Measurements from ENCODE around the gene RPL38. TPM values are rescaled to one million over a fixed set of nuclear protein-coding genes. Genes with fewer than 3 reads are reported as not detected.
A peak's percentile ranks its signal among the peaks of the same experiment; 100 is the strongest.

The RPL38 gene
- 1,000 to 10,000 TPM; 2,053 to 2,073 TPM for total RNA-seq
- polyA plus RNA-seq, result 1,000 to 10,000 TPM; 1,662 to 2,198 TPM

DNA sequence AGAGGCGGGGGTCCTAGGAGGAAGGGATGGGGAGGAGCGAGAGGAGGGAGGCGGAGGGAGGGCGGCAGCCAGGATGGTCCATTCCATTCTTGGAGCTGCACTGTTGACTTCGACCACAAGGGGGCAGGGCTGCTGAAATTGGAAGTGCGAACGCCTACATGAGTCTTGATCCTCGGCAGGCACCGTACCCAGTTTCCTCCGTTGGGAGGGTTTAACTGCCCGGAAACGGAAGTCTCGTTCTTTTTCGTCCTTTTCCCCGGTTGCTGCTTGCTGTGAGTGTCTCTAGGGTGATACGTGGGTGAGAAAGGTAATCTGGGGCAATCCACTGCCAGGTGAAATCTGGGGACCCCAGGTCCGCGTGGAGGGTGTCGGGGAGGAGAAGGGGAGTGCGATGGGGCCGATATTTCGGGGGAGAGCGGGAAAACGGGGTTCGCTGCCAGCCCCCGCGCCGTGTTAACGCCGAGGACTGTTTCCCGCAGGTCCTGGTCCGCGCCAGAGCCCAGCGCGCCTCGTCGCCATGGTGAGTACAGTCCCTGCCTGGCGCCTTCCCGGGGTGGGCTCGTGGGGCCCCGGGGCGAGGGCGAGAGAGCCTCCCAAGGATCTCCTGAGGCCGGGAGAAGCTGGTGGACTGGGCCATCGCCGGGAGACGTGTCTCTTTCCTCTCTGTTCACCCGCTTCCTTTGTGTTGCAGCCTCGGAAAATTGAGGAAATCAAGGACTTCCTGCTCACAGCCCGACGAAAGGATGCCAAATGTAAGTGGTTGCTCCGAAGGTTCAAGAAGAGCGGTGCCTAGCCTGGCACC, at the start of gene RPL38:
Gene RPL38, plus strand, starts transcription at position 240 of the 802 bp plus-strand sequence. Its CDS starts 278 bp downstream, at position 518.
- peaks cover 31% of the 10 kb centered on the region for H3K36me3 ChIP-seq (ENCODE audit: insufficient read depth, low read length)
- no peaks in the 10 kb centered on the region for H3K9me3 ChIP-seq (ENCODE audit: control insufficient read depth in 1 of 2, low read length in 2 of 2)
- Mint-ChIP-seq H3K4me3 (peak within 1 kb of the TSS; percentile 97 to 100 (median 98)), H3K27ac (peak within 1 kb of the TSS; percentile 94 to 98 (median 97)), H3K9me3 (peaks cover 0 to 2% (median 0%) of the 10 kb centered on the region in 8 donors), H3K27me3 (peaks cover 11 to 19% of the 10 kb centered on the region in 2 donors), H3K4me1 (peaks cover 25 to 48% (median 36%) of the 10 kb centered on the region in 4 donors), H3K36me3 (peaks cover 19 to 43% of the 10 kb centered on the region in 2 donors)
- intact Hi-C loops (cut with micrococcal nuclease), result loop anchor here (1.0 to 2.0 kb wide), 3 partner anchors 10 to 254 kb away; partner anchors contain the start of gene TTYH2
- H3K27ac ChIP-seq (ENCODE audit: low read depth, low read length), result peak within 1 kb of the TSS; percentile 87
- DNase-seq, result peak; percentile 92 to 96 (median 94)
- ChIA-PET CTCF (ENCODE audit: partially characterized antibody) (interaction anchor here (0.7 to 14.6 kb wide), 8 partner anchors 9 to 165 kb away, joined by 3 to 230 read pairs (median 4); partner anchors contain the start of genes BTBD17 and TTYH2), POLR2A (ENCODE audit: partially characterized antibody) (interaction anchor here (0.6 to 2.9 kb wide), 10 partner anchors 9 to 253 kb away, joined by 3 to 27 read pairs (median 4); partner anchors contain the start of gene TTYH2)
- peak within 1 kb of the TSS; percentile 79 to 86 for H3K4me3 ChIP-seq (ENCODE audit: low read length in 2 of 2)
- peaks cover 55% of the 10 kb centered on the region for H3K4me1 ChIP-seq (ENCODE audit: insufficient read depth, low read length)
- peaks cover 7% of the 10 kb centered on the region for H3K27me3 ChIP-seq (ENCODE audit: insufficient read depth, low read length)

DNA sequence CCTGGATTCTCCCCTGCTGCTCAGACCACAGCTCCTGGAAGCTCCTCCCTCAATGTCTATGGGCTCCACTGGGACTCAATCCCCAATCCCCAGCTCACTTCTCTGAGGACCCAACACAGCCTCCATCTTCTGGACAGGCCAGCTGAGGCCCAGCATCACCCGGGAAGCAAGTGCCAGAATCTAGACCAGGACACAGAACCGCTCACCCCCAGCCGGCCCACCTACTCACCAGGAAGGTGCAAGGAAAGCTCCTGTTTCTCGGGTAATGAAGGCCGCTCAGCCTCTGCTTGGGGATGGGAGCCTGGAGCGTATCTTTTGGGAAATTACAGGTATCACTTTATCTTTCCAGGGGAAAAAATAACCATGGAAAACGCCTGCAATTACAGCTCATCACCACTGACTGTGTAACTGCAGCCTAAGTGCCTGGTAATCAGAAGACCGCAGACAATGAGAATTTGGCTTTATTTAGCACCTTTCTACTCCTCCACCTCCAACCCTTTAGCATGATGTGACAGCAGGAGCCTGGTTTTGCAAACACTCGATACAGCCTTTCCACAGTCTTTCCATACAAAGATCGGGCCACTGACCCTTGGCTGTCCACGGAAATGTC, 49.6 kb upstream of the RPL38 start:
- Histone ChIP-seq H3K9me3 (ENCODE audit: control insufficient read depth in 1 of 2, low read length in 2 of 2) (no peaks in the 10 kb centered on the region), H3K4me1 (ENCODE audit: insufficient read depth, low read length) (no peaks in the 10 kb centered on the region), H3K27me3 (ENCODE audit: insufficient read depth, low read length) (no peaks in the 10 kb centered on the region), H3K27ac (ENCODE audit: low read depth, low read length) (no peak overlapping the region), H3K36me3 (ENCODE audit: insufficient read depth, low read length) (no peaks in the 10 kb centered on the region), H3K4me3 (ENCODE audit: low read length in 2 of 2) (no peak overlapping the region)
- ChIA-PET POLR2A (ENCODE audit: partially characterized antibody) (no interaction called here), CTCF (ENCODE audit: partially characterized antibody) (no interaction called here)
- H3K36me3 Mint-ChIP-seq, result no peaks in the 10 kb centered on the region
- no peak overlapping the region for H3K4me3 Mint-ChIP-seq
- H3K27ac Mint-ChIP-seq, result no peak overlapping the region
- no peaks in the 10 kb centered on the region for H3K4me1 Mint-ChIP-seq
- H3K27me3 Mint-ChIP-seq, result peaks cover 13 to 34% of the 10 kb centered on the region in 2 donors
- peaks cover 0 to 2% (median 0%) of the 10 kb centered on the region in 8 donors for H3K9me3 Mint-ChIP-seq
- intact Hi-C loops (cut with micrococcal nuclease), result no loop called here
- no peak for DNase-seq

DNA sequence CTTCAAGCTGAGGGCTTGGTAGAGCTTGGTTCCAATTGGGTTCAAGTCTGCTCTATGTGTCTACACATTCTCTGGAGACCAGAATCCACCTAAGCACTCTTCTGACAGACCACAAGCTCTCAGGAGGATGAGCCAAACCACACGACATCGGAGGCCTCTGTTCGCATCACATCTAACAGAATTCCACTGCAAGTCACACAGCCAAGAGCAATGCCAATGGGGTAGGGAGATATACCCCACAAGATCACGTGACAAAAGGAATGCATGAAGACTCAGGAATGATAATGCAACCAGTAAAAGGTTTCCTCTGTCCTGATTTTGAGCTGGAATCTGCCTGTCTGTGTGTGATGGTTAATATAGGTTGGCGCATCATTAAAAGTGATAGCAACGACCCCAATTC, 46.6 kb upstream of the RPL38 start:
- DNase-seq, result no peak
- Histone ChIP-seq H3K4me3 (ENCODE audit: low read length in 2 of 2) (no peak overlapping the region), H3K9me3 (ENCODE audit: control insufficient read depth in 1 of 2, low read length in 2 of 2) (no peaks in the 10 kb centered on the region), H3K27ac (ENCODE audit: low read depth, low read length) (no peak overlapping the region), H3K4me1 (ENCODE audit: insufficient read depth, low read length) (no peaks in the 10 kb centered on the region), H3K36me3 (ENCODE audit: insufficient read depth, low read length) (no peaks in the 10 kb centered on the region), H3K27me3 (ENCODE audit: insufficient read depth, low read length) (no peaks in the 10 kb centered on the region)
- H3K36me3 Mint-ChIP-seq, result no peaks in the 10 kb centered on the region
- CTCF ChIA-PET (ENCODE audit: partially characterized antibody), result no interaction called here
- H3K4me1 Mint-ChIP-seq, result no peaks in the 10 kb centered on the region
- intact Hi-C loops (cut with micrococcal nuclease), result no loop called here
- H3K4me3 Mint-ChIP-seq, result no peak overlapping the region
- POLR2A ChIA-PET (ENCODE audit: partially characterized antibody), result no interaction called here
- peaks cover 15 to 32% of the 10 kb centered on the region in 2 donors for H3K27me3 Mint-ChIP-seq
- no peak overlapping the region for H3K27ac Mint-ChIP-seq
- peaks cover 0 to 2% (median 0%) of the 10 kb centered on the region in 8 donors for H3K9me3 Mint-ChIP-seq

DNA sequence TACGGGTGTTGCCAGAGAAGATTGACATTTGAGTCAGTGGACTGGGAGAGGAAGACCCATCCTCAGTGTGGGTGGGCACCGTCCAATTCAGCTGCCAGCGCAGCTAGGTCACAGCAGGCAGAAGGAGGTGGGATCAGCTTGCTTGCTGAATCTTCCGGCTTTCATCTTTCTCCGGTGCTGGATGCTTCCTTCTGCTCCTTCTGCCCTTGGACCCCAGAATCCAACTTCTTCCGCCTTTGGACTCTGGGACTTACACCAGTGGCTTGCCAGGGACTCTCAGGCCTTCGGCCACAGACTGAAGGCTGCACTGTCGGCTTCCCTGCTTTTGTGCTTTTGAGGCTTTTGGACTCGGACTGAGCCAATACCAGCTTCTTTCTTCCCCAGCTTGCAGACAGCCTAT, 46.1 kb upstream of the RPL38 start:
- Mint-ChIP-seq H3K4me3 (no peak overlapping the region), H3K27me3 (peaks cover 16 to 33% of the 10 kb centered on the region in 2 donors), H3K9me3 (peaks cover 0 to 2% (median 0%) of the 10 kb centered on the region in 8 donors), H3K27ac (no peak overlapping the region), H3K4me1 (no peaks in the 10 kb centered on the region), H3K36me3 (no peaks in the 10 kb centered on the region)
- DNase-seq, result no peak
- H3K4me1 ChIP-seq (ENCODE audit: insufficient read depth, low read length), result no peaks in the 10 kb centered on the region
- intact Hi-C loops (cut with micrococcal nuclease), result no loop called here
- no peak overlapping the region for H3K4me3 ChIP-seq (ENCODE audit: low read length in 2 of 2)
- no peaks in the 10 kb centered on the region for H3K36me3 ChIP-seq (ENCODE audit: insufficient read depth, low read length)
- POLR2A ChIA-PET (ENCODE audit: partially characterized antibody), result no interaction called here
- no peaks in the 10 kb centered on the region for H3K27me3 ChIP-seq (ENCODE audit: insufficient read depth, low read length)
- no peaks in the 10 kb centered on the region for H3K9me3 ChIP-seq (ENCODE audit: control insufficient read depth in 1 of 2, low read length in 2 of 2)
- CTCF ChIA-PET (ENCODE audit: partially characterized antibody), result no interaction called here
- no peak overlapping the region for H3K27ac ChIP-seq (ENCODE audit: low read depth, low read length)

DNA sequence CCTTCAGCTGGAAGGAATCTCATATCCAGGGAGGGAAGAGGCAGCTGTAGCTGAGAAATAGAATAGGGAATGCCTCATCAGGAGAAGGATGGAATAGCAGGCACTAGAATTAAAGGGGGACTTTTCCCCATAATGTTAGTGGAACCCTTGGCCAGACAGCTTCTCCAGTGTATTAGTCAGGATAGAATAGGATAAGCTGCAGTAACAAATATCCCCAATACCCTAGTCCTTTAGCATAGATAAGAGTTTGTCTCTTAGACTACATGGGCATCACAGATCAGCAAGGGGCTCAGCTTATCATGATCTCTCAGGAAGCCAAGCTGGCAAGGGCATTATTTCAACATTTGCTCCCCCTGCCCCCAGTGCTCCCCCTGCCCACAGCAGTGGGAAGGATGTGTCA, 44.7 kb upstream of the RPL38 start:
- Mint-ChIP-seq H3K36me3 (no peaks in the 10 kb centered on the region), H3K27ac (no peak overlapping the region), H3K4me1 (no peaks in the 10 kb centered on the region), H3K27me3 (peaks cover 18 to 30% of the 10 kb centered on the region in 2 donors), H3K9me3 (peaks cover 0 to 2% (median 0%) of the 10 kb centered on the region in 8 donors), H3K4me3 (no peak overlapping the region)
- DNase-seq, result no peak
- no peaks in the 10 kb centered on the region for H3K4me1 ChIP-seq (ENCODE audit: insufficient read depth, low read length)
- CTCF ChIA-PET (ENCODE audit: partially characterized antibody), result interaction anchor here (0.8 kb wide), 1 partner anchor 41 kb away, joined by 3 read pairs; no protein-coding TSS in a partner anchor
- no peaks in the 10 kb centered on the region for H3K27me3 ChIP-seq (ENCODE audit: insufficient read depth, low read length)
- no peak overlapping the region for H3K4me3 ChIP-seq (ENCODE audit: low read length in 2 of 2)
- intact Hi-C loops (cut with micrococcal nuclease), result no loop called here
- no peak overlapping the region for H3K27ac ChIP-seq (ENCODE audit: low read depth, low read length)
- POLR2A ChIA-PET (ENCODE audit: partially characterized antibody), result no interaction called here
- H3K9me3 ChIP-seq (ENCODE audit: control insufficient read depth in 1 of 2, low read length in 2 of 2), result no peaks in the 10 kb centered on the region
- H3K36me3 ChIP-seq (ENCODE audit: insufficient read depth, low read length), result no peaks in the 10 kb centered on the region

DNA sequence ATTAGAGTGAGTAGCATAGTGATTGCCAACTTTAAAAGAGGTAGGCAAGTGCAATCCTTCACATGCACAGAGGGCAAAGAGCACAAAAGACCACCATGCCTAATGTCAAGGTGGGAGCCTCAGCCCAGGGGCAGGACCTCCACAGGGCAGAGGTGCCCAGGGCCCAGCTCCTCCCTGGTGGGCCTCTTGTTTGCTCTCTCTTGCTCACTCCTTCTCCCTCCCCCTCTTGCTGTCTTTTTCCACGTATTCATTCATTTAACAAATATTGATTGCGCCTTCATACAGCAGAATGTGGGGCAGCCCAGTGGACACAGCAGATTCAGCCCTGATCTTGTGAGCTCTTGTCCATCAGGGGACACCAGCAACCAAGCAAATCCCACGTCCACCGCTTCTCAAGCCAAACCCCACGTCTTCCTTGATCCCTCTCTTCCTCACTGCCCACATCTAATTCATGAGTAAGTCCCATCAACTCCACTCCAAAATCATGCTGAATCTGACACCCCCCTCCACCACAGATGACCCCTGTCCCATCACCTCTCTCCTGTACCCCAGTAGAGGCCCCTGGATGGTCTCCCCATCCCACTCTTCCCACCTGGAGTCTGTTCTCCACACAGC, 44.1 kb upstream of the RPL38 start:
- ChIA-PET CTCF (ENCODE audit: partially characterized antibody) (interaction anchor here (0.8 kb wide), 1 partner anchor 41 kb away, joined by 3 read pairs; no protein-coding TSS in a partner anchor), POLR2A (ENCODE audit: partially characterized antibody) (no interaction called here)
- H3K36me3 ChIP-seq (ENCODE audit: insufficient read depth, low read length), result no peaks in the 10 kb centered on the region
- no peak overlapping the region for H3K4me3 Mint-ChIP-seq
- H3K4me1 ChIP-seq (ENCODE audit: insufficient read depth, low read length), result no peaks in the 10 kb centered on the region
- no peak for DNase-seq
- H3K9me3 Mint-ChIP-seq, result peaks cover 0 to 2% (median 0%) of the 10 kb centered on the region in 8 donors
- H3K9me3 ChIP-seq (ENCODE audit: control insufficient read depth in 1 of 2, low read length in 2 of 2), result no peaks in the 10 kb centered on the region
- H3K36me3 Mint-ChIP-seq, result no peaks in the 10 kb centered on the region
- no peaks in the 10 kb centered on the region for H3K4me1 Mint-ChIP-seq
- intact Hi-C loops (cut with micrococcal nuclease), result no loop called here
- H3K27me3 ChIP-seq (ENCODE audit: insufficient read depth, low read length), result no peaks in the 10 kb centered on the region
- no peak overlapping the region for H3K27ac ChIP-seq (ENCODE audit: low read depth, low read length)
- no peak overlapping the region for H3K27ac Mint-ChIP-seq
- H3K27me3 Mint-ChIP-seq, result peaks cover 17 to 28% of the 10 kb centered on the region in 2 donors
- H3K4me3 ChIP-seq (ENCODE audit: low read length in 2 of 2), result no peak overlapping the region

Measured in CD4-positive, alpha-beta memory T cell (primary cell).